ENCODE measurements around the gene SOX6. TPM values are rescaled to one million over a fixed set of nuclear protein-coding genes. Genes with fewer than 3 reads are reported as not detected.

Gene SOX6
- total RNA-seq, 1 experiment from 2014 or later: not detected

DNA sequence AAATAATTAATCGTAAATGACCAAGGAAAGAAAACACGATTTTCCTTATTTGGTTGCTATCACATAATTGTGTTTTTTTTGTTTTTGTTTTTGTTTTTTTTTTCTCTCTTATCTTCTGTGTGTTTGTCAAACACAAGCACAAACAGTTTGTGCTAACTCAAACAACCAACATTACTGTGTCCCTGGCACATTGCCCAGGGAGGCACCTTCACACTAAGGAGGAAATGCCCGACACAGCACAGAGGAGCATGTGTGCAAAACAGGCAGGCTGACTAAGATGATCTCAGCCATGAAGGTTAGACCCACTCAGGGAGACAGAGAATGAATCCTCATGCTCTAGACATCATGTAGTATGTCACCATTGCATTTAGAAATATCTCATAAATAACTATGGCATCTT, 130.1 kb downstream of the SOX6 start:
- H3K79me1 ChIP-seq (ENCODE audit: insufficient read depth, low read depth, low read length, poor library complexity, severe bottlenecking): no peaks in the 10 kb centered on the region
- no peaks in the 10 kb centered on the region for H3K36me3 Mint-ChIP-seq (ENCODE audit: insufficient read depth in 1 of 3, low read depth in 3 of 3)

More for the DNA sequence above, 130.1 kb downstream of the SOX6 start:
- Mint-ChIP-seq H3K9me3 (no peaks in the 10 kb centered on the region), H3K4me1 (0 out of 4 replicates have a peak, but pooled peaks cover 0 to 2% of the 10 kb centered on the region in 2 experiments), H3K27ac (no peak overlapping the region), H3K4me3 (no peak overlapping the region), H3K27me3 (ENCODE audit: low read depth) (no peaks in the 10 kb centered on the region)
- Histone ChIP-seq H3K23ac (ENCODE audit: insufficient read length, low read depth, low read length) (no peak overlapping the region), H3K27me3 (ENCODE audit: insufficient read depth, low read length) (no peaks in the 10 kb centered on the region), H3K18ac (ENCODE audit: insufficient read length, low read depth, low read length) (no peak overlapping the region), H3T11ph (ENCODE audit: low read length) (no peak overlapping the region), H2BK12ac (ENCODE audit: insufficient read length, low read depth, low read length) (no peak overlapping the region), H2BK5ac (ENCODE audit: insufficient read length, low read length) (no peak overlapping the region), H3K23me2 (ENCODE audit: insufficient read length, low read depth, low read length, poor library complexity, severe bottlenecking) (no peaks in the 10 kb centered on the region), H3K9ac (ENCODE audit: extremely low read depth, insufficient read length, low read length) (no peak overlapping the region), H2AFZ (ENCODE audit: low read length) (no peak overlapping the region), H4K8ac (replicated peaks; ENCODE audit: insufficient read length, low read depth, low read length) (no peak overlapping the region), H4K91ac (ENCODE audit: insufficient read length, low read depth, low read length) (no peak overlapping the region), H2BK15ac (ENCODE audit: low read depth, low read length) (no peak overlapping the region), H3K27ac (ENCODE audit: insufficient read length, low read depth, low read length) (no peak overlapping the region), H3K4me1 (ENCODE audit: insufficient read depth, low read length) (no peaks in the 10 kb centered on the region), H2BK120ac (ENCODE audit: low read depth, low read length, poor library complexity, severe bottlenecking) (no peak overlapping the region), H3K4ac (ENCODE audit: low read depth, low read length) (no peak overlapping the region), H2AK5ac (ENCODE audit: insufficient read length, low read length) (no peak overlapping the region), H3K79me2 (ENCODE audit: insufficient read depth, low read length) (no peaks in the 10 kb centered on the region), H3K9me3 (ENCODE audit: control insufficient read depth, low read depth, low read length) (no peaks in the 10 kb centered on the region), H4K5ac (ENCODE audit: insufficient read length, low read depth, low read length) (no peak overlapping the region), H3K56ac (ENCODE audit: insufficient read length, low read depth, low read length) (no peak overlapping the region), H3K4me2 (ENCODE audit: insufficient read depth, insufficient read length, low read length) (no peak overlapping the region), H4K20me1 (ENCODE audit: control insufficient read depth, insufficient read depth, insufficient read length) (no peaks in the 10 kb centered on the region), H3K14ac (ENCODE audit: insufficient read depth, low read length) (no peak overlapping the region), H2BK20ac (ENCODE audit: low read depth, low read length, poor library complexity, severe bottlenecking) (no peak overlapping the region)
- WGBS (ENCODE audit: extremely low coverage, insufficient read length, low lambda C conversion rate): no CpG with 5 or more reads among the region's 3 CpGs
- no peak for DNase-seq
- TF ChIP-seq, protein P1, sequence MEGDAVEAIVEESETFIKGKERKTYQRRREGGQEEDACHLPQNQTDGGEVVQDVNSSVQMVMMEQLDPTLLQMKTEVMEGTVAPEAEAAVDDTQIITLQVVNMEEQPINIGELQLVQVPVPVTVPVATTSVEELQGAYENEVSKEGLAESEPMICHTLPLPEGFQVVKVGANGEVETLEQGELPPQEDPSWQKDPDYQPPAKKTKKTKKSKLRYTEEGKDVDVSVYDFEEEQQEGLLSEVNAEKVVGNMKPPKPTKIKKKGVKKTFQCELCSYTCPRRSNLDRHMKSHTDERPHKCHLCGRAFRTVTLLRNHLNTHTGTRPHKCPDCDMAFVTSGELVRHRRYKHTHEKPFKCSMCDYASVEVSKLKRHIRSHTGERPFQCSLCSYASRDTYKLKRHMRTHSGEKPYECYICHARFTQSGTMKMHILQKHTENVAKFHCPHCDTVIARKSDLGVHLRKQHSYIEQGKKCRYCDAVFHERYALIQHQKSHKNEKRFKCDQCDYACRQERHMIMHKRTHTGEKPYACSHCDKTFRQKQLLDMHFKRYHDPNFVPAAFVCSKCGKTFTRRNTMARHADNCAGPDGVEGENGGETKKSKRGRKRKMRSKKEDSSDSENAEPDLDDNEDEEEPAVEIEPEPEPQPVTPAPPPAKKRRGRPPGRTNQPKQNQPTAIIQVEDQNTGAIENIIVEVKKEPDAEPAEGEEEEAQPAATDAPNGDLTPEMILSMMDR (conservative IDR thresholded peaks at IDR 0.05): no peak
